Coronary artery (tissue), 2 donors: Measurements from ENCODE around the gene AUTS2.

ENCODE experiments used
- DNase-seq: peaks from one replicate; pipeline ENCODE4 v3.0.0-alpha.2; 2017; ENCODE audit warnings: low spot score
- H3K27ac ChIP-seq, 2 donors: fragments of 200-600 bp; sonication (generic); one replicate each; pipeline ENCODE4 v1.5.1; 2016 to 2019
- H3K4me3 ChIP-seq: fragments of 200-600 bp; sonication (generic); 2 replicates; pipeline ENCODE4 v1.5.1; 2016; ENCODE audit warnings: mild to moderate bottlenecking, moderate library complexity
- CTCF ChIP-seq: fragments of 200-600 bp; sonication (generic); IDR thresholded peaks from one replicate; pipeline ENCODE4 v1.5.1; 2019; ENCODE audit warnings: antibody characterized with exemption

AUTS2 gene

GRCh38 chr7:70595755-70596597 lies 997.7 kb downstream of the AUTS2 start:
- Histone ChIP-seq H3K27ac (no peak overlapping the region), H3K4me3 (peak overlapping the region; percentile 72)
- no peak for DNase-seq
- TF ChIP-seq CTCF = no peak

GRCh38 chr7:70596598-70596913 lies 998.3 kb downstream of the AUTS2 start:
- Histone ChIP-seq H3K27ac (no peak overlapping the region), H3K4me3 (peak overlapping the region; percentile 72)
- TF ChIP-seq CTCF = no peak
- DNase-seq = no peak

- H3K27ac ChIP-seq = no peak overlapping the region
- no peak for DNase-seq
- H3K4me3 ChIP-seq = no peak overlapping the region
- TF ChIP-seq CTCF = no peak
Observed at GRCh38 chr7:70597066-70597465, 998.8 kb downstream of the AUTS2 start.

- Histone ChIP-seq H3K27ac (no peak overlapping the region), H3K4me3 (no peak overlapping the region)
- TF ChIP-seq CTCF = no peak
- no peak for DNase-seq
Observed at GRCh38 chr7:70598976-70599375, 1000.7 kb downstream of the AUTS2 start.

GRCh38 chr7:70599446-70600190 lies 1001.3 kb downstream of the AUTS2 start:
- Histone ChIP-seq H3K27ac (no peak overlapping the region), H3K4me3 (no peak overlapping the region)
- no peak for TF ChIP-seq CTCF
- DNase-seq = no peak

GRCh38 chr7:70600993-70601392 lies 1002.7 kb downstream of the AUTS2 start:
- no peak for TF ChIP-seq CTCF
- no peak overlapping the region for H3K27ac ChIP-seq

GRCh38 chr7:70602117-70602516 lies 1003.8 kb downstream of the AUTS2 start:
- DNase-seq = no peak
- Histone ChIP-seq H3K4me3 (no peak overlapping the region), H3K27ac (no peak overlapping the region)
- TF ChIP-seq CTCF = no peak

More at GRCh38 chr7:70600993-70601392, 1002.7 kb downstream of the AUTS2 start:
- H3K4me3 ChIP-seq = no peak overlapping the region
- DNase-seq = no peak
